AG09319 (cell line): ENCODE results near the gene ZNF646.

ENCODE experiments used
- DNase-seq: peaks from one replicate; pipeline ENCODE4 v3.0.0-alpha.2; 2010; ENCODE audit warnings: low read depth; ENCODE audit errors: extremely low read depth
- CTCF ChIP-seq: IDR thresholded peaks from 2 replicates; pipeline ENCODE4 v1.5.1; 2011; ENCODE audit warnings: low read depth, mild to moderate bottlenecking, inconsistent platforms, low read length, moderate library complexity

Gene ZNF646

GRCh38 chr16:31083081-31083480 is 8.9 kb downstream of the ZNF646 start:
- no peak for TF ChIP-seq CTCF

GRCh38 chr16:31083556-31083955 is 9.3 kb downstream of the ZNF646 start:
- TF ChIP-seq CTCF = no peak
- DNase-seq = no peak

More at GRCh38 chr16:31083081-31083480, 8.9 kb downstream of the ZNF646 start:
- DNase-seq = no peak

- no peak for TF ChIP-seq CTCF
- DNase-seq = no peak
These were observed 9.8 kb downstream of the ZNF646 start for GRCh38 chr16:31083981-31084380.

GRCh38 chr16:31084584-31085302 is 10.5 kb downstream of the ZNF646 start:
- DNase-seq = no peak
- TF ChIP-seq CTCF = no peak

- no peak for TF ChIP-seq CTCF
- no peak for DNase-seq
These were observed 11.2 kb downstream of the ZNF646 start for GRCh38 chr16:31085411-31085810.

GRCh38 chr16:31085873-31086628 is 11.8 kb downstream of the ZNF646 start:
- no peak for DNase-seq
- no peak for TF ChIP-seq CTCF

- no peak for TF ChIP-seq CTCF
- DNase-seq = no peak
These were observed 12.3 kb downstream of the ZNF646 start for GRCh38 chr16:31086629-31086906.
